Parathyroid adenoma (tissue), 2 donors: ENCODE data around the gene R3HDML.
A peak's percentile ranks its signal among the peaks of the same experiment; 100 is the strongest.

ENCODE experiments used
- H2AFZ ChIP-seq: fragments of 300-600 bp; sonication (generic); one replicate; pipeline ENCODE4 v1.7.0; 2017; ENCODE audit warnings: antibody characterized with exemption, mild to moderate bottlenecking
- H3K27ac ChIP-seq: fragments of 300-600 bp; sonication (generic); one replicate; pipeline ENCODE4 v1.7.0; 2017
- H3K27me3 ChIP-seq: fragments of 300-600 bp; sonication (generic); one replicate; pipeline ENCODE4 v1.7.0; 2017; ENCODE audit warnings: low read length; ENCODE audit not compliant: control insufficient read depth, insufficient read depth
- H3K36me3 ChIP-seq: fragments of 300-600 bp; sonication (generic); one replicate; pipeline ENCODE4 v1.7.0; 2017; ENCODE audit warnings: low read length; ENCODE audit not compliant: control insufficient read depth, insufficient read depth
- H3K4me1 ChIP-seq: fragments of 300-600 bp; sonication (generic); one replicate; pipeline ENCODE4 v1.7.0; 2017; ENCODE audit warnings: control low read depth
- H3K4me2 ChIP-seq: fragments of 300-600 bp; sonication (generic); one replicate; pipeline ENCODE4 v1.7.0; 2017; ENCODE audit warnings: low read length
- H3K4me3 ChIP-seq: fragments of 300-600 bp; sonication (generic); one replicate; pipeline ENCODE4 v1.7.0; 2017; ENCODE audit warnings: low read depth, low read length
- H3K79me2 ChIP-seq: fragments of 300-600 bp; sonication (generic); one replicate; pipeline ENCODE4 v1.7.0; 2017; ENCODE audit warnings: control low read depth
- H3K9ac ChIP-seq: fragments of 300-600 bp; sonication (generic); one replicate; pipeline ENCODE4 v1.7.0; 2017; ENCODE audit warnings: mild to moderate bottlenecking
- H3K9me3 ChIP-seq: fragments of 300-600 bp; sonication (generic); one replicate; pipeline ENCODE4 v1.7.0; 2017; ENCODE audit warnings: low read length; ENCODE audit not compliant: control insufficient read depth
- CTCF ChIP-seq: fragments of 300-600 bp; sonication (generic); IDR thresholded peaks from one replicate; pipeline ENCODE4 v1.7.0; 2017; ENCODE audit warnings: antibody characterized with exemption, mild to moderate bottlenecking
- donor health status: primary hyperparathyroidism.

The R3HDML gene

GRCh38 chr20:44362466-44362940 lies 25.7 kb downstream of the R3HDML start:
- Histone ChIP-seq H2AFZ (no peak overlapping the region), H3K4me3 (no peak overlapping the region), H3K9me3 (no peaks in the 10 kb centered on the region), H3K27me3 (no peaks in the 10 kb centered on the region), H3K27ac (peak overlapping the region; percentile 29), H3K79me2 (no peaks in the 10 kb centered on the region), H3K4me1 (peaks cover 3% of the 10 kb centered on the region), H3K36me3 (no peaks in the 10 kb centered on the region), H3K9ac (no peak overlapping the region), H3K4me2 (no peak overlapping the region)
- TF ChIP-seq CTCF, result no peak

- Histone ChIP-seq H3K4me2 (no peak overlapping the region), H3K4me1 (peaks cover 3% of the 10 kb centered on the region), H3K9ac (no peak overlapping the region), H2AFZ (no peak overlapping the region), H3K4me3 (no peak overlapping the region), H3K27me3 (no peaks in the 10 kb centered on the region), H3K79me2 (no peaks in the 10 kb centered on the region), H3K9me3 (no peaks in the 10 kb centered on the region), H3K27ac (no peak overlapping the region), H3K36me3 (no peaks in the 10 kb centered on the region)
- no peak for TF ChIP-seq CTCF
These were observed 27.2 kb downstream of the R3HDML start for GRCh38 chr20:44364068-44364467.

DNA sequence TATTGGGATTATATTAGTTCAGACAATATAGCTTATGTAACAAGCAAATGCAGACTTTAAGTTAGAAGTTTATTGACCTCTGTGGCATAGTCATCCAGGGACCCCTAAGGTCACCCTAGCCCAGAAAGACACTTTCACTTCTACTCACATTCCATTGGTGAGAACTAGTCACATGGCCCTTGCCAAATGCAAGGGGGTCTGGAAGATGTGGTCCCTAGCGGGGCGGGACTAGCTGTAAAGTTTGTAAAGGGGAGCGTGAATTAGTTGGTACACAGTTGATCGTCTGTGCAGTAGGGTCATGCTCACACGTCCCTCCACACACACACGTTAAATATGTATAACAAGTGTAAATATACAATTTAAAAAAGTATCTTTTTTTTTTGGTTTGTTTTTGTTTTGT lies 27.9 kb downstream of the R3HDML start:
- Histone ChIP-seq H2AFZ (no peak overlapping the region), H3K79me2 (no peaks in the 10 kb centered on the region), H3K4me2 (no peak overlapping the region), H3K4me1 (peaks cover 3% of the 10 kb centered on the region), H3K9ac (no peak overlapping the region), H3K36me3 (no peaks in the 10 kb centered on the region), H3K27ac (no peak overlapping the region), H3K27me3 (no peaks in the 10 kb centered on the region), H3K4me3 (no peak overlapping the region), H3K9me3 (no peaks in the 10 kb centered on the region)
- TF ChIP-seq CTCF, result no peak

DNA sequence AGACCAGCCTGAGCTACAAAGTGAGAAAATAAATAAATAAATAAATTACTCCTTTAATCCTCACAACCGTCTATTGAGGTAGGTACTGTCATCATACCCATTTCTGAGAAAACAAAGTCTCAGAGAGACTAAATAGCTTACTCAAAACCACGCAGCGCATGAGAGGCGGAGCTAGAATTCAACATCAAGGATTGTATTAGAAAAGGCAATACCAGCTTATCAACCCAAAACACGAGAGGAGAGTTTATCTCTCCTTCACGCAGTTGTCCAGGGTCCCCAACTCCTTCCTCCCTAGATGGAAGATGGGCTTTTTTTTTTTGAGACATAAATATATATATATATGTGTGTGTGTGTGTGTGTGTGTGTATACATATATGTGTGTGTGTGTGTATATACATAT lies 30.9 kb downstream of the R3HDML start:
- Histone ChIP-seq H3K36me3 (no peaks in the 10 kb centered on the region), H3K4me3 (no peak overlapping the region), H3K9ac (no peak overlapping the region), H3K27ac (no peak overlapping the region), H3K27me3 (no peaks in the 10 kb centered on the region), H3K9me3 (no peaks in the 10 kb centered on the region), H3K4me1 (no peaks in the 10 kb centered on the region), H3K79me2 (no peaks in the 10 kb centered on the region), H3K4me2 (no peak overlapping the region), H2AFZ (no peak overlapping the region)
- no peak for TF ChIP-seq CTCF

GRCh38 chr20:44370639-44371218 lies 33.9 kb downstream of the R3HDML start:
- no peaks in the 10 kb centered on the region for H3K79me2 ChIP-seq
- H3K27me3 ChIP-seq, result no peaks in the 10 kb centered on the region
- H3K4me1 ChIP-seq, result no peaks in the 10 kb centered on the region
- no peak overlapping the region for H3K4me3 ChIP-seq
- no peak overlapping the region for H3K27ac ChIP-seq
- H3K4me2 ChIP-seq, result no peak overlapping the region
- peak overlapping the region; percentile 6 for H2AFZ ChIP-seq
- TF ChIP-seq CTCF, result no peak
- H3K9ac ChIP-seq, result no peak overlapping the region
- no peaks in the 10 kb centered on the region for H3K36me3 ChIP-seq
- no peaks in the 10 kb centered on the region for H3K9me3 ChIP-seq
